ENCODE measurements around the gene PHPT1. TPM values are rescaled to one million over a fixed set of nuclear protein-coding genes. Genes with fewer than 3 reads are reported as not detected.

The PHPT1 gene
- total RNA-seq, 4 donors from 2014 or later, result 42.6 to 71.0 (median 66.7) TPM

- WGBS, 2 donors, result 1 to 2% methylated on average over 45 to 77 of the region's 96 CpGs
- H3K36me3 ChIP-seq, result peaks cover 0 to 25% (median 0%) of the 10 kb centered on the region in 3 donors
- H3K4me3 ChIP-seq, result peak within 1 kb of the TSS; percentile 78 to 95 (median 86)
- DNase-seq (ENCODE audit: low spot score in 2 of 2), result peak; percentile 45 to 47
- peak; percentile 63 to 68 for TF ChIP-seq POLR2A (IDR thresholded peaks at IDR 0.05)
- TF ChIP-seq, protein P1, sequence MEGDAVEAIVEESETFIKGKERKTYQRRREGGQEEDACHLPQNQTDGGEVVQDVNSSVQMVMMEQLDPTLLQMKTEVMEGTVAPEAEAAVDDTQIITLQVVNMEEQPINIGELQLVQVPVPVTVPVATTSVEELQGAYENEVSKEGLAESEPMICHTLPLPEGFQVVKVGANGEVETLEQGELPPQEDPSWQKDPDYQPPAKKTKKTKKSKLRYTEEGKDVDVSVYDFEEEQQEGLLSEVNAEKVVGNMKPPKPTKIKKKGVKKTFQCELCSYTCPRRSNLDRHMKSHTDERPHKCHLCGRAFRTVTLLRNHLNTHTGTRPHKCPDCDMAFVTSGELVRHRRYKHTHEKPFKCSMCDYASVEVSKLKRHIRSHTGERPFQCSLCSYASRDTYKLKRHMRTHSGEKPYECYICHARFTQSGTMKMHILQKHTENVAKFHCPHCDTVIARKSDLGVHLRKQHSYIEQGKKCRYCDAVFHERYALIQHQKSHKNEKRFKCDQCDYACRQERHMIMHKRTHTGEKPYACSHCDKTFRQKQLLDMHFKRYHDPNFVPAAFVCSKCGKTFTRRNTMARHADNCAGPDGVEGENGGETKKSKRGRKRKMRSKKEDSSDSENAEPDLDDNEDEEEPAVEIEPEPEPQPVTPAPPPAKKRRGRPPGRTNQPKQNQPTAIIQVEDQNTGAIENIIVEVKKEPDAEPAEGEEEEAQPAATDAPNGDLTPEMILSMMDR (IDR thresholded peaks at IDR 0.05), result peak in 2 of 5 experiments; percentile 37 to 57
- peak in 1 of 2 donors; percentile 69 for TF ChIP-seq EP300 (IDR thresholded peaks at IDR 0.05)
- no peaks in the 10 kb centered on the region for H3K9me3 ChIP-seq
- peaks cover 0 to 49% (median 23%) of the 10 kb centered on the region in 4 donors for H3K4me1 ChIP-seq
- peak within 1 kb of the TSS; percentile 60 to 94 (median 88) for H3K27ac ChIP-seq
- H3K27me3 ChIP-seq, result peaks cover 0 to 2% of the 10 kb centered on the region in 2 donors
Observed at GRCh38 chr9:136807281-136808074, 41.7 kb upstream of the PHPT1 start, which contains the start of gene RABL6. Gene RABL6, plus strand, starts transcription at chr9:136807948. Its CDS starts 249 bp downstream, at chr9:136808197.

DNA sequence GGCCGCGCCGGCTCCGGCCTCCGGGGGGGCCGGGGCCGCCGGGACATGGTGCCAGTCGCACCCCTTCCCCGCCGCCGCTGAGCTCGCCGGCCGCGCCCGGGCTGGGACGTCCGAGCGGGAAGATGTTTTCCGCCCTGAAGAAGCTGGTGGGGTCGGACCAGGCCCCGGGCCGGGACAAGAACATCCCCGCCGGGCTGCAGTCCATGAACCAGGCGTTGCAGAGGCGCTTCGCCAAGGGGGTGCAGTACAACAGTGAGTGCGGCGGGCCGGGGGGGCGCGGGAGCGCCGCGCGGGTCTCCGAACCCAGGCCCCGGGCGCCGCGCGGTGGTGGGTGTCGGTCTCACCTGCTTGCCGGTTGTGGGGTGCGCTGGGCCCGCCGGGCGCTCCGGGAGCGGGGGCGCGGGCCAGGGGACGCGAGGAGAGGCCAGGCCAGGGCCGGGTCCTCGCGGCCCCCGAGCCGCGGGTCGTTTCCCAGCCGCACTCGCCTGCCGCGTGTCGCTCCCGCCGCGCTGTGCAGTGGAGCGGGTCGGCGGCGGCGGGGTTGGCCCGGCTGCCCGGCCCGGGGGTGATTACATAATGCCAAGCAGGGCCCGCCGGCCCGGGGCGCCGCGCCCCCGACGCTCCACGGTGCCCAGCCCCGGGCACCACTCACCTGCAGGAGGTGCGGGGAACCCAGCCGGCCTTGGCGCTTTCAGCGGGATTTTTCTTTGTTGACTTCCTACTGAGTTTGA, 41.0 kb upstream of the PHPT1 start:
- Histone ChIP-seq H3K9me3 (no peaks in the 10 kb centered on the region), H3K27me3 (no peaks in the 10 kb centered on the region), H3K27ac (peak overlapping the region in 3 of 4 donors; percentile 34 to 94 (median 72)), H3K36me3 (peaks cover 0 to 32% (median 0%) of the 10 kb centered on the region in 3 donors), H3K4me3 (peak overlapping the region; percentile 78 to 95 (median 86)), H3K4me1 (peaks cover 0 to 49% (median 23%) of the 10 kb centered on the region in 4 donors)
- 0 to 1% methylated on average over 27 to 35 of the region's 93 CpGs for WGBS, 2 donors
- no peak for DNase-seq (ENCODE audit: low spot score in 2 of 2)
- TF ChIP-seq EP300 (IDR thresholded peaks at IDR 0.05), result no peak
- TF ChIP-seq, protein P1 (IDR thresholded peaks at IDR 0.05), result peak in 1 of 5 experiments; percentile 5
- no peak for TF ChIP-seq POLR2A (IDR thresholded peaks at IDR 0.05)

- peak overlapping the region; percentile 78 to 95 (median 86) for H3K4me3 ChIP-seq
- 5 to 8% methylated on average over 14 of the region's 14 CpGs for WGBS, 2 donors
- TF ChIP-seq POLR2A (IDR thresholded peaks at IDR 0.05), result no peak
- TF ChIP-seq, protein P1 (IDR thresholded peaks at IDR 0.05), result no peak
- no peak for TF ChIP-seq EP300 (IDR thresholded peaks at IDR 0.05)
- peak overlapping the region in 2 of 4 donors; percentile 72 to 94 for H3K27ac ChIP-seq
- peaks cover 0 to 49% (median 23%) of the 10 kb centered on the region in 4 donors for H3K4me1 ChIP-seq
- H3K27me3 ChIP-seq, result no peaks in the 10 kb centered on the region
- H3K36me3 ChIP-seq, result peaks cover 0 to 32% (median 0%) of the 10 kb centered on the region in 3 donors
- no peaks in the 10 kb centered on the region for H3K9me3 ChIP-seq
- no peak for DNase-seq (ENCODE audit: low spot score in 2 of 2)
Observed at GRCh38 chr9:136808806-136809158, 40.4 kb upstream of the PHPT1 start.

DNA sequence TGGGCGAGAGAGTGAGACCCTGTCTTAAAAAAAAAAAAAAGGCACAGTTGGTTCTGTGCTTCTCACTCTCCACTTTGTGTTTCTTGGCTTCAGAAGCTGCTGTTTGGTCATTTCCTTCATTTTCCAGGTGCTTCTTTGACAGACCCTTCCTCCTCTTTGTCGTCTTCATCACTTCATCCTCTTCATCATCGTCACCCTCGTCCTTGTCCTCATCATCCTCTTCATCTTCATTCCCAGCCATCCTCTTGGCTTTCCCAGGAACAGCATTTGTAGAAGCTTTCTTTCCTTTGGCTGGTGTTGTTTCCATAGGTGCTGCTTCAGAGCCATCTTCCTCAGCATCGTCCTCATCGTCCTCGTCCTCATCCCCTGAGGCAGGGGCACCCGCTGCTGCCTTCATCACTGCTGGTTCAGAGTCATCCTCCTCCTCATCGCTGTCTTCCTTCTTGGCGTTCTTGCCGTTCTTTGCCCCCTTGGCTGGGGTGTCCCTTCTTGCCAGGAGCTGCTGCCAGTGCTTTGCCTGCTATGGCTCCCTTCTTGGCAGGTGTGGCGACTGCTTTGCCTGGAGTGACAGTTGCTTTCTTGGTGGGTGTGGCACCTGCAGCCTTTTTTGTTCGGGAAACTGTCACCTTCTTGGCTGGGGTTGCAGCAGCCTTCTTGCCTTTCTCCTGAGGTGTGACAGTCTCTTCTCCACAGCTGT, 34.3 kb upstream of the PHPT1 start:
- Histone ChIP-seq H3K36me3 (peaks cover 0 to 39% (median 0%) of the 10 kb centered on the region in 3 donors), H3K4me1 (peaks cover 0 to 22% (median 5%) of the 10 kb centered on the region in 4 donors), H3K9me3 (no peaks in the 10 kb centered on the region), H3K27me3 (no peaks in the 10 kb centered on the region), H3K27ac (no peak overlapping the region), H3K4me3 (no peak overlapping the region)
- no peak for DNase-seq (ENCODE audit: low spot score in 2 of 2)
- 88 to 93% methylated on average over 13 of the region's 13 CpGs for WGBS, 2 donors
- TF ChIP-seq EP300 (IDR thresholded peaks at IDR 0.05) (no peak), POLR2A (IDR thresholded peaks at IDR 0.05) (no peak)
- TF ChIP-seq, protein P1 (IDR thresholded peaks at IDR 0.05), result no peak
